Placental pericyte (primary cell): Measurements from ENCODE around the gene SUMF1. TPM values are rescaled to one million over a fixed set of nuclear protein-coding genes. Genes with fewer than 3 reads are reported as not detected.

ENCODE experiments used
- total RNA-seq: library from RNA; depleted of rRNA; stranded (reverse); fragments of >200 nt; gene quantifications from 2 replicates; pipeline ENCODE4 v1.2.3, GENCODE V29; 2012

Gene SUMF1
- total RNA-seq: 32.6 and 47.7 TPM in 2 replicates

GRCh38 chr3:4466741-4467521 lies at the start of gene SUMF1:
SUMF1 (minus strand) TSS chr3:4467269; CDS start chr3:4467245, 24 bp downstream.

GRCh38 chr3:4493014-4493940 lies 26.2 kb upstream of the SUMF1 start, which contains the start of gene ITPR1:
ITPR1 (plus strand) TSS chr3:4493348; CDS start chr3:4516492, 23,144 bp downstream.

Other genes with a start within 250 kb of the SUMF1 start
- gene SETMAR, start 163.9 kb downstream of the SUMF1 start, total RNA-seq: 5.7 and 8.7 TPM in 2 replicates
- 9.4 and 92.1 TPM in 2 replicates for gene ITPR1, start 26.1 kb upstream of the SUMF1 start, total RNA-seq